NCI-H1930 (cell line): ENCODE results near the gene NKD1.

Source experiments
- DNase-seq, 2 experiments: peaks; one replicate each; lab custom pipeline; 2025; lab: John Stamatoyannopoulos, UW

NKD1 gene

GRCh38 chr16:50580180-50580798 is 32.1 kb downstream of the NKD1 start:
- no peak for DNase-seq

DNA sequence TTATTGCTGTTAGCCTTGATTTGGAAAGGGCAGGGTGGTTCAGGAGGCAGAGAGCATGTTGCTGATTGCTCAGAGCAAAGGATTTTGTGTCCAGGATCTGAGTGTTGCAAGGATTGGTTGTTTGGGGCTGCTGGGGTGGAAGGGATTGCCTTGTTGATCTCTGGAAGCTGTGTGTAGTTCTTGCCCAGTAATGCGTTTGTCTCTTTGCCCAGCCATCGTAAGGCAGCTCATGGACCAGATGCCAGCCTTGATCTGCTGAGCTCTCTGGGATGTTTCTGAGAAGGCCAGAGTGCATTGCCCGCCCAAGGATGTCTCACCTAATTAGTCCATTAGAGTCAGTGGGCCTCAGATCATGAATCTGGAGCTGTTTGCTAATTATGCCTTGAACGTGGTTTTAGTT is 33.6 kb downstream of the NKD1 start:
- DNase-seq, result no peak

- no peak for DNase-seq
These were observed 35.0 kb downstream of the NKD1 start for GRCh38 chr16:50583211-50583610.

GRCh38 chr16:50584033-50584722 is 36.0 kb downstream of the NKD1 start:
- no peak for DNase-seq

- no peak for DNase-seq
These were observed 37.2 kb downstream of the NKD1 start for GRCh38 chr16:50585331-50585776.

DNA sequence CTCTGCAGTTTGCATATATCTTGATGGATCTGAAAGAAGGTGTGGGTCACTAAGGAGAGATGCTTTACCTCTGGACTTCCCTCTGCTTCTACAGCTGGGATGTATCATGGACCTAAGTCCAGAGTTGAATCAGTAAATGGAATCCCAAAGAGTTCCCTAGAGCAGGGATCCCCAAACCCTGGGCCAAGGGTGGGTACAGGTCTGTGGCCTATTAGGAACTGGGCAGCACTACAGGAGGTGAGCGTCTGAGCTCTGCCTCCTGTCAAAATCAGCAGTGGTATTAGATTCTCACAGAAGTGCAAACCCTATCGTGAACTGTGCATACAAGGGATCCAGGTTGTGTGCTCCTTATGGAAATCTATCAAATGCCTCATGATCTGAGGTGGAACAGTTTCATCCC is 39.3 kb downstream of the NKD1 start:
- DNase-seq, result no peak

- no peak for DNase-seq
These were observed 40.1 kb downstream of the NKD1 start for GRCh38 chr16:50588276-50588675.

GRCh38 chr16:50591209-50591608 is 43.0 kb downstream of the NKD1 start:
- DNase-seq, result no peak

DNA sequence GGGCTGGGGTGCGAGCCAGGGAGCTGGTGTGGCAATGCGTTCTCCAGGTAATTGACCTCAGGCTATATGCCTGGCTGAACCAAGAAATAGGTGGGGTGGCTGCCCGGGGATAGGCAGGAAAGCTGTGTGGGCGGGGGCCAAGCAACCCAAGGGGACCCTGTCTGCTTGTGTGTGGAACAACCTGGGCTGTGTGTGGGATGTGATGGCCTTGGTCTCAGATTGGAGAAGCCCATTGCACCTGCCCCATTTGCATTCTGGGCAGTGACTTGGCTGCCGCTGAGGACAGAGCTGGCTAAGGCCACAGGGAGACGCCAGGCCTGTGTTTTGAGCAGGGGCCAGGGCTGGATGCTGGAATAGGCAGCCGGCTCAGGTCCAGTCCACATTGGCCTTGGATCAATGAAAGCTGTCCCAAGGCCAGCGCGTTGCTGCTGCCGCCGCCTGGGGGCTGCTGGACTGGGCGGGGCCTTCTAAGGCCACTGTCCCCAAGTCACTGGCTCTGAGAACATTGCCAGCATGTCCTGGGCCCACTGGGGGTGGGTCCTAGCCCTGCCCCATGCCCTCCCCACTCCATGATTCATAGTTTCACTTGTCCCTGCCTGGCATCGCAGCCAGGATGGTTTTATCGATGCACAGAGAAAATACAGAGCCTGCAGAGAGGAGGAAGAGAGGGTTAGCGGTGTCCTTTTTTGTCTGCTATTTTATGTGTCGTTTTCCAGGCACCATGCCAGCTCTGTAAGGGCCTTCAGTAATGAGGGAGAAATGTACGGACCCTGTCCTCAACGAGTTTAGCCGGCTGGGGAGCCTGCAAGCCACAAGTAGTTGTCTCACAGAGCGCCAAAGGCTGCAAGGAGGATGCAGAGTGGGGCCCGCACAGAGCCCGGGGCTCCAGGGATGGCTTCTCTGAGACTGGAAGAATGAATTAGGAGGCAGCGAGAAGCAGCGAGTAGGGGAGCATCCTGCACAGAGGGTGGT is 43.9 kb downstream of the NKD1 start:
- no peak for DNase-seq

GRCh38 chr16:50592996-50593395 is 44.8 kb downstream of the NKD1 start:
- DNase-seq, result no peak

GRCh38 chr16:50593410-50594150 is 45.4 kb downstream of the NKD1 start:
- no peak for DNase-seq

DNA sequence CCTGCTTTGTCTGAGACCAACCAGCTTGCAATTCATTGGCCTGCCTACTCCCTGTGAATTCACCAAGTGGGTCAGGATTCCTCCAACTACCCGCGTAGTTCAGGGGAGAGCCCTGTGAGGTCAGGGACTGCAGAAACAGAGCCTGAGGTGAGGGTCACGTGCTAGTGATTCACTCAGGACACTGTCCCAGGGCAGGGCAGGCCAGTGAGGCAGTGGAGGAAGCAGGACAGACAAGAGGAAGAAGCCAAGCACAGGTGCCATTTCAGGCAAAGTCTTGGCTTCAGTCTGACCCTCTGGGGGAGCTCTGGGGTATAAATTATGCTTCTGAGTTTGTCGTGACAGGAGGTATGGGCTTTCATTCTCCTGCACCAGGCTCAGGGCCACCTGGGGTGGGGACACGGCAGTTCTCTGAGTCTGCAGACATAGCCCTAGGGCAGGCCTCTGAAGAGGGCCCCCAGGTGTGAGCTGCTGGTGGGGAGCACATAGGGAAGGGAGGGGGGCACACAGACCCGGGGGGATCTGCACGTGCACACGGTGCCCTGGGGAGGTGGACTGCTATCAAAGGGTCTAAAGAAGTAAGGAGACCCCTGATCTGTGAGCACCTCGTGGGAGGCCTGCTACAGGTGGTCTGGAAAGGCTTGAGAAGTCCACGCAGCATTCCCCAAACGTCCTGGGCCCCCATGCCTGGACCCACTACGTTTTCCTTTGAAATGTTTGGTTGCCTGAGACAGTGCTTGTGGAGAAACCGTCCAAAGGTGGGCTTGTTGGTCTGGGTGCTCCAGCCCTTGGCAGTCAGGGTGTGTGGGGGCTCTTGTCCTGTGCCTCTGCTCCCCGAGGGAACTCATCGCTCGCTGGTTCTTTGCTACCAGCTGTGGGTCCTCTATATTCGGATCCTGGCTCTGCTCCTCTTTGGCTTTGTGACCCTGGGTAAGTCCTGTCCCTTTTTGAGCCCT is 46.4 kb downstream of the NKD1 start:
- no peak for DNase-seq

DNA sequence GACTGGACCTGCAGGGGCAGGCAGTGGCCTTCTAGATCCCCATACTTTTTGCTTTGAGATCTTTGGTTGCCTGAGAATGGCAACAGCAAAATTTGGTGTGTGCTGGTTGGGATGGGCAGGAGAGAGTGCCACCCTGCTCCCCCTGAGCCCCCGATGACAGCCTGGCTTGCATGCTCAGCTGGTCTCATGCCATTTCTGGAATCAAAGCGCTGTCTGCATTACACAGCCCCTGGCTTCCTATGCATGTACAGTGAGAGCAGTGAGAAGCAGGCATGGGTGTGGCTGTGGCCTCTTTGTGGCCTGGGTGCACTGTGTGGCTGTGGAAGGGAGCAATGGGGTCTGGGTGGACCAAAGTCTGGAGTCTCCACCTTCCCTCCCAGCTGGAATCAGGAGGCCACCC is 47.7 kb downstream of the NKD1 start:
- no peak for DNase-seq

- no peak for DNase-seq
These were observed 48.7 kb downstream of the NKD1 start for GRCh38 chr16:50596762-50597450.

DNA sequence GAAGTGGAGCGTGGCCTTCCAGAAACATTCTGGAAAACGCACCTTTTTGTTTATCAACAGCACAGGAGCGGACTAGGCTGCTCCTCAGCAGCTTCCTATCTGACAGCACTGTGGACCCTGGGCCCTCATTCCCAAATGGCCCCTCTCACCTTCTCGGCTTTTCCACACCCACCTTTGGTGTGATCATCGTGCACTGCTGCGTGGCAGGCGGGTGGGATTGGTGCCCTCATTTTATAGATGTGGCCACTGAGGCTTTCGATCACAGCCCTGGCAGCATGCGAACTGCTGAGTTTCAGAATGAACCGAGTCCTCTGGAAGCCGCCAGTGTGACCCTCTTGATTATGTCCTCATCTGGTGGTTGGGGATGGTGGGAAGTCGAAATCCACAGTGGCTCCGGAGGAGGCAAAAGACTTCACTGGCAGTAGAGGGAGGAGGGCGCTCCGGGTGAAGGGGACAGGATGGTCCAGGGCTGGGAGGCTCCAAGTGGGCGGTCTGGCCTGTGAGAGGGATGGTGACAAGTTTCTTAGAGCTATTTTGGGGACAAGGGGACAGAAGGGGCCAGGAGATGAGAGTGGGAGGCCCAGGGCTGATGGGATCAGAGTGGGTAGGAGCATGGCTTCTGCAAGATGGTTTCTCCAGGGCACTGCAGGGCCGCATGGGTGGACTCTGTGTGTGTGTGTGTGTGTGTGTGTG is 49.5 kb downstream of the NKD1 start:
- DNase-seq, result no peak

DNA sequence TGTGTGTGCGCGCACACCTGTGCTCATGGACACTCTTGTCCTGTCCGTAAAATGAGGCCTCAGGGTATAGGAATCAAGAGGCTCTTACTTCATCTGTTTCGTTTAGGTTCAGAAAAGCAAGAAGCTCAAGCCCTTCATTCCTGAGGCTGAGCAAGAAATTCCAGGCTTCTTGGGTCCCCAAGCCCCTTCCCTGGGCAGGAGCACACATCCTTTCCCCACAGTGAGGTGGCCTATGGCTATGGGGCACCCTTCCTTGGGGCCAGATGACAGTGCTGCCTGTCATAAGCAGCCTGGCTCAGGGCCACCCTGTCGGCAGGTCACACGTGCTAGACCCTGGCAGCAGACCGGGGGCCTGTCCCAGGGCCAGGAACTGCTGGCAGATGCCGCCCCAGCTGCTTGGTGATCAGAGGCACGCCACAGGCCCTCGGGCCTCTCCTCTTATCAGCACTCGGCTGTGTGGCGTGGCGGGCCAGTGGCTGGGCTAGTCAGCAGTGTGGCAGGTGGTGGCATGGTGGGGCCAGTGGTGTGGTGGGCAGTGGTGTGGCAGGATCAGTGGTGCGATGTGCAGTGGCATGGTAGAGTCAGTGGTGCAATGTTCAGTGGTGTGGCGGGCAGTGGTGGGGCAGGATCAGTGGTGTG is 50.2 kb downstream of the NKD1 start:
- DNase-seq, result no peak

- DNase-seq, result no peak
These were observed 50.8 kb downstream of the NKD1 start for GRCh38 chr16:50598936-50599361.

DNA sequence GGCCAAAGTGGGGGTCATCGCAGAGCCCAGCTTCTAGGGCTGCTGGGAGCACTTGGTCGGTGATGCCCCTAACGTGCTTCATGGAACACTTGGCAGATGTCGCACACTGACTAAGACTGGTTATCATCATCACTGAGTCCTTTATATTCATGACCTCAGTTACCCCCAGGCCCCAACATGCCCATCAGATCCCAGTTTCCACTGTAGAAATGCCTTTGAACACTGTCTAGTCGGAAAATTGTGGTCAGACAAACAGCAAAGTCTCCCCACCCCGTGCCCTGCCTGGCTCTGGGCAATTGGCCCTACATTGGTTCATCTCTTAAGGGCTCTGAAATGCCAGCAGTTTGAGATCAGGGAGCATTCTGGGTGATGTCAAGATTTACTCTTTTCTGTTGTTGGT is 51.3 kb downstream of the NKD1 start:
- no peak for DNase-seq
